HG03039 (cell line): ENCODE data around the gene GPANK1.
A peak's percentile ranks its signal among the peaks of the same experiment; 100 is the strongest.

Source experiments
- ATAC-seq: cut with Tn5 transposase; IDR thresholded peaks from one replicate; pipeline ENCODE4 v1.9.1; 2021; ENCODE audit warnings: mild to moderate bottlenecking, moderate library complexity; ENCODE audit not compliant: unreplicated experiment

The GPANK1 gene

GRCh38 chr6:31621320-31621939 lies 43.4 kb downstream of the GPANK1 start:
- ATAC-seq: no peak

- ATAC-seq: peak; percentile 51
Measured at GRCh38 chr6:31620586-31621319, 44.0 kb downstream of the GPANK1 start, which contains the start of gene PRRC2A. TSS of gene PRRC2A (plus strand) at chr6:31620715. CDS start at chr6:31622790, 2,075 bp downstream.

- peak; percentile 67 for ATAC-seq
Measured at GRCh38 chr6:31619805-31620585, 44.8 kb downstream of the GPANK1 start.

- no peak for ATAC-seq
Measured at GRCh38 chr6:31617010-31617409, 47.8 kb downstream of the GPANK1 start.

GRCh38 chr6:31615748-31616147 lies 49.0 kb downstream of the GPANK1 start:
- ATAC-seq: no peak

- ATAC-seq: no peak
Measured at GRCh38 chr6:31614684-31615578, 49.9 kb downstream of the GPANK1 start, which contains the start of gene AIF1. TSS of gene AIF1 (plus strand) at chr6:31615234. CDS start at chr6:31615330, 96 bp downstream.

GRCh38 chr6:31614075-31614619 lies 50.6 kb downstream of the GPANK1 start:
- ATAC-seq: no peak
